Esophagus squamous epithelium (tissue), 5 donors: ENCODE measurements around the gene SEMA5A. TPM values are rescaled to one million over a fixed set of nuclear protein-coding genes. Genes with fewer than 3 reads are reported as not detected.

Experiments
- DNase-seq: peaks from one replicate; lab custom pipeline; 2025; lab: John Stamatoyannopoulos, UW
- H3K27ac ChIP-seq, 4 donors: fragments of 200-600 bp; sonication (generic); one replicate each; pipeline ENCODE4 v1.5.1; 2016 to 2019; ENCODE audit warnings: mild to moderate bottlenecking in 1 of 4
- H3K27me3 ChIP-seq, 4 donors: fragments of 200-600 bp; sonication (generic); 1 replicate in 3 of 4; 2 replicates in 1 of 4; pipeline versions ENCODE4 v1.5.1 to v1.6.0; 2017 to 2021; ENCODE audit warnings: antibody characterized with exemption in 1 of 4
- H3K36me3 ChIP-seq, 3 donors: fragments of 200-600 bp; sonication (generic); one replicate each; pipeline ENCODE4 v1.5.1; 2016 to 2019
- H3K4me1 ChIP-seq, 3 donors: fragments of 200-600 bp; sonication (generic); one replicate each; pipeline ENCODE4 v1.5.1; 2017 to 2019
- H3K4me3 ChIP-seq, 4 donors: fragments of 200-600 bp; sonication (generic); 1 replicate in 3 of 4; 2 replicates in 1 of 4; pipeline ENCODE4 v1.5.1; 2016 to 2019; ENCODE audit warnings: mild to moderate bottlenecking in 2 of 4, moderate library complexity in 1 of 4
- H3K9me3 ChIP-seq, 3 donors: fragments of 200-600 bp; sonication (generic); one replicate each; pipeline ENCODE4 v1.5.1; 2016 to 2019
- CTCF ChIP-seq, 6 experiments: fragments of 450-650 bp in 4 of 6; fragments of 200-600 bp in 2 of 6; sonication (generic) in 2 of 6; IDR thresholded peaks; one replicate each; pipeline ENCODE4 v1.5.1; 2016 to 2019; ENCODE audit warnings: antibody characterized with exemption in 6 of 6, mild to moderate bottlenecking in 4 of 6, moderate library complexity in 4 of 6
- POLR2A ChIP-seq, 4 donors: fragments of 450-650 bp; IDR thresholded peaks; one replicate each; pipeline ENCODE4 v1.6.1; 2017; ENCODE audit warnings: antibody characterized with exemption in 4 of 4, mild to moderate bottlenecking in 4 of 4, moderate library complexity in 3 of 4
- WGBS, 2 donors: methylation state at CpG; one replicate each; pipeline ENCODE4 v1.1.5; 2018; 5-methylcytosine and 5-hydroxymethylcytosine counted together
- intact Hi-C: fragments of 100-400 bp; cut with DNase I; formaldehyde crosslinking; loops from one replicate; pipeline ENCODE4 v1.15.0; 2022
- total RNA-seq, 4 donors: library from RNA; depleted of rRNA; stranded (reverse); fragments of >200 nt; gene quantifications; one replicate each; pipeline ENCODE4 v1.1.0, GENCODE V29; 2016
- donor health status: DM: yes; HTN: yes; CAD: no.

The SEMA5A gene
- total RNA-seq, 4 donors from 2014 or later, result 3.9 to 9.4 (median 8.4) TPM

- H3K27ac ChIP-seq, result no peak overlapping the region
- TF ChIP-seq CTCF (IDR thresholded peaks at IDR 0.05), result no peak
- no peak for TF ChIP-seq POLR2A (IDR thresholded peaks at IDR 0.05)
- no peaks in the 10 kb centered on the region for H3K27me3 ChIP-seq
- no peaks in the 10 kb centered on the region for H3K4me1 ChIP-seq
- intact Hi-C loops, result no loop called here
- 65 to 86% methylated on average over 3 to 4 of the region's 4 CpGs for WGBS, 2 donors
- H3K9me3 ChIP-seq, result no peaks in the 10 kb centered on the region
- H3K36me3 ChIP-seq, result peaks cover 0 to 13% (median 0%) of the 10 kb centered on the region in 3 donors
- DNase-seq, result no peak
- H3K4me3 ChIP-seq, result no peak overlapping the region
Observed at GRCh38 chr5:9188956-9189355, 356.9 kb downstream of the SEMA5A start.

DNA sequence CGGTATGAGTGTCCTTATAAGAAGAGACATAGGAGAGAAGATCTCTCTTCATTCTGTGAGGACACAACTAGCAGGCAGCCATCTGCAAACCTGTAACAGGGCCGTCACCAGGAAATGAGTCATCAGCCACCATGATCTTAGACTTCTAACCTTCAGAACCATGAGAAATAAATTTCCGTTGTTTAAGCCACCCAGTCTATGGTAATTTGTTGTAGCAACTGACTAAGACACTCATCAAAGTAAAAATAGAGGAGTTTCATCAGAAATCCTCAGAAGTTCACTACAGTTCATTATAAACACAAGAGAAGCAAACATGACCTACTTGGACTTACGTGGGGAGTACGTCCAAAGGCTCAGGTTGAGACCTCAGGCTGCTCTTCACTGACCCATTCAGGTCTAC lies 357.7 kb downstream of the SEMA5A start:
- no peak for TF ChIP-seq CTCF (IDR thresholded peaks at IDR 0.05)
- TF ChIP-seq POLR2A (IDR thresholded peaks at IDR 0.05), result no peak
- Histone ChIP-seq H3K4me3 (no peak overlapping the region), H3K27ac (no peak overlapping the region), H3K4me1 (no peaks in the 10 kb centered on the region), H3K36me3 (peaks cover 0 to 13% (median 0%) of the 10 kb centered on the region in 3 donors), H3K27me3 (no peaks in the 10 kb centered on the region), H3K9me3 (no peaks in the 10 kb centered on the region)
- WGBS, 2 donors, result 53 to 86% methylated on average over 3 to 5 of the region's 5 CpGs
- intact Hi-C loops, result no loop called here
- DNase-seq, result no peak

GRCh38 chr5:9187614-9188013 lies 358.3 kb downstream of the SEMA5A start:
- H3K27me3 ChIP-seq, result no peaks in the 10 kb centered on the region
- no peak overlapping the region for H3K4me3 ChIP-seq
- H3K4me1 ChIP-seq, result no peaks in the 10 kb centered on the region
- intact Hi-C loops, result no loop called here
- TF ChIP-seq POLR2A (IDR thresholded peaks at IDR 0.05) (no peak), CTCF (IDR thresholded peaks at IDR 0.05) (no peak)
- H3K9me3 ChIP-seq, result no peaks in the 10 kb centered on the region
- H3K27ac ChIP-seq, result no peak overlapping the region
- peaks cover 0 to 11% (median 0%) of the 10 kb centered on the region in 3 donors for H3K36me3 ChIP-seq
- 87 to 93% methylated on average over 5 of the region's 5 CpGs for WGBS, 2 donors
- DNase-seq, result no peak

DNA sequence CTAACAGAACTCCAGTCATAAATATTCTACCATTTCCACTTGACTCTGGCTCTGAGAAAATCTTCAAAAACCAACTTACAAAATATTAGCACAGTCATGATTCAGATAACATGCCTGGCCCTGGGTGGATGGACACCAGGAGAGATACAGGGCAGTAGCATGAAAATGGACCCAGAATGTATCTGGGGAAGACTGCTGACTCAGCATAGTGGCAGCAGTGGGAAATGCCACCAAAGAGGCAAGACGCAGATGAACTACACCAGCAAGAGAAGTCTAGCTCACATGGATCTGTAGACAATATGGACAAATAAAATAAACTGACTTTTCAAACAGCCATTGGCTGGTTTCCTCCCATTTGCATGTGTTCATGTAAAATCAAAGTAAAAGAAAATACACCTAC lies 359.8 kb downstream of the SEMA5A start:
- H3K36me3 ChIP-seq, result peaks cover 0 to 4% (median 0%) of the 10 kb centered on the region in 3 donors
- WGBS, 2 donors, result 80 to 100% methylated on average over 1 of the region's 1 CpG
- intact Hi-C loops, result no loop called here
- H3K9me3 ChIP-seq, result no peaks in the 10 kb centered on the region
- H3K27ac ChIP-seq, result no peak overlapping the region
- H3K4me3 ChIP-seq, result no peak overlapping the region
- H3K27me3 ChIP-seq, result no peaks in the 10 kb centered on the region
- H3K4me1 ChIP-seq, result no peaks in the 10 kb centered on the region
- no peak for DNase-seq
- TF ChIP-seq POLR2A (IDR thresholded peaks at IDR 0.05) (no peak), CTCF (IDR thresholded peaks at IDR 0.05) (no peak)

DNA sequence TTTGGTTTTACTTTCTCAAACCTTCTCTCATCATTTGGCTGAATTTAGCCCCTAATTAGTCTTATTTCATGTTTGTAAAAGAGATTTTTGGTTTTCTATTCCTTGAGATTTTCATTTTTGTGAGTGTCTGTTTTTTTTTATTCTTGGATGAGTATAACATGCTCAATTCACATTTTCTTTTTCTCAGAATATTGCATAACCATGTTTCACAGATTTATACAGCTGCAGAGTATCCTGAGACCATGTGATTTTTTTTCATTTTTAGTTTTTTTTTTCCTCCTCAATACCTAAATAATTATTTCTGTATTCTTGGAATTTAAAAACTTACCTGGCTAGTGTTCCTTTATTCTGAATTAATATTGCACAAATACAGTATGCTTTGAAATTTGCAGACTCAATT lies 361.9 kb downstream of the SEMA5A start:
- Histone ChIP-seq H3K27me3 (no peaks in the 10 kb centered on the region), H3K9me3 (no peaks in the 10 kb centered on the region), H3K4me3 (no peak overlapping the region), H3K36me3 (peaks cover 0 to 4% (median 0%) of the 10 kb centered on the region in 3 donors), H3K4me1 (no peaks in the 10 kb centered on the region), H3K27ac (no peak overlapping the region)
- DNase-seq, result no peak
- intact Hi-C loops, result no loop called here
- TF ChIP-seq POLR2A (IDR thresholded peaks at IDR 0.05) (no peak), CTCF (IDR thresholded peaks at IDR 0.05) (no peak)
